ENCODE data around the gene MYO9B. TPM values are rescaled to one million over a fixed set of nuclear protein-coding genes. Genes with fewer than 3 reads are reported as not detected.

Gene MYO9B
- total RNA-seq: 10 to 100 TPM; 42.8 to 95.0 (median 58.3) TPM
- 10 to 100 TPM; 24.6 to 85.9 (median 29.8) TPM for polyA plus RNA-seq

DNA sequence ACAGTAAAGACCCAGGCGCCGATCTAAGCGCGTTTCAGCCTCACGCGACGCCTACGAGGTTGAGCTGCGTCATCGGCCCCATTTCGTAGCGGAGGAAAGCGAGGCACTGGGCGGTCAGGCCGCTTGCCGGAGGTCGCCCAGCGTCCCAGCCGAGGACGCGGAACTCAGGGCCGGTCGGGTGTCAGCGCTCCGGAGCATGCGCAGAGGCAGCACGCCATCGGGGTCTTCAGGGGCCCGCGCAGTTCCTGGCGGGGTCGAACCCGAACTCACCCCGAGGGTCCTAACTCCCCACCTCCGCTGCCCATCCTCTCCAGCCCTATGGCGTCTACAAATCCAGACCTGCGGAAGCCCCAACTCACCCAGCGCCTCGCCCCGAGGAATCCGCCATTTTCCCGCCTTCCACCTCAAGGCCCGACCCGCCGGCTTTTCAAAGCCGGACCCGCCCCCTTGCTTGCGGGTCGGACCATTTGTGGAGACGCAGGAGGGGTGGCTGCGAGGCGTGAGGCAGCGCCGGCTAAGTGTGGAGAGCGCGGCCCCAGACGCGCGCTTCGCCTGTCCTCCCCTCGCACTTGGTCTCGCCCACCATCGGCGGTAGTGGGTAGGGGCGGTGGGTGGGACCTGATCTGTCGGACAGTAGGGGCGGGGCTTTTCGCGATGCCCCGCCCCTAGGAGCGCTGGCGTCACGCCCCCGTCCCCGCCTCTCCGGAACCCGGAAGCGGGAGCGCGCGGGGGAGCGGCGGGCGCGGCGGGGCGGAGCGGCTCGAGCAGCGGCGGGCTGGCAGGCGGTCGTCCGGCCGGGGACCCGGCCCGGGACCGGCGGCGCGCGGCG is at the start of gene MYO9B, which contains the start of gene HAUS8:
Gene MYO9B (plus strand): TSS at position 743 of the 829 bp plus-strand sequence. CDS start 25,941 bp downstream, outside the sequence.
Gene HAUS8 (minus strand): TSS at position 418 of the 829 bp plus-strand sequence. CDS start 30 bp downstream, at position 388.
- TF ChIP-seq POLR2AphosphoS5 (IDR thresholded peaks at IDR 0.05) (peak; percentile 66 to 87 (median 72)), EP300 (IDR thresholded peaks at IDR 0.05) (no peak), POLR2A (IDR thresholded peaks at IDR 0.05) (peak in 1 of 2 donors; percentile 20)
- intact Hi-C loops (cut with DNase I): loop anchor here (1.0 kb wide), 1 partner anchor 151 kb away; the partner anchor contains the start of gene OCEL1
- DNase-seq: peak; percentile 100
- Histone ChIP-seq H3K27ac (peak within 1 kb of the TSS; percentile 87 to 96 (median 93)), H3K4me1 (peaks cover 0 to 53% (median 43%) of the 10 kb centered on the region in 4 donors), H3K36me3 (peaks cover 0 to 12% (median 0%) of the 10 kb centered on the region in 4 donors), H3K27me3 (no peaks in the 10 kb centered on the region), H3K4me3 (peak within 1 kb of the TSS; percentile 76 to 91 (median 84)), H3K9me3 (no peaks in the 10 kb centered on the region)
- 0% methylated on average over 103 of the region's 103 CpGs for WGBS, 2 donors

GRCh38 chr19:17025991-17026658 is 49.5 kb upstream of the MYO9B start:
- H3K36me3 ChIP-seq: no peaks in the 10 kb centered on the region
- DNase-seq: no peak
- intact Hi-C loops (cut with DNase I): no loop called here
- H3K4me1 ChIP-seq: peaks cover 0 to 7% (median 0%) of the 10 kb centered on the region in 4 donors
- H3K4me3 ChIP-seq: peak overlapping the region in 1 of 4 donors; percentile 16
- H3K27me3 ChIP-seq: peaks cover 26 to 66% (median 42%) of the 10 kb centered on the region in 3 donors
- peaks cover 0 to 16% (median 7%) of the 10 kb centered on the region in 4 donors for H3K9me3 ChIP-seq
- 1 to 2% methylated on average over 40 of the region's 40 CpGs for WGBS, 2 donors
- H3K27ac ChIP-seq: no peak overlapping the region
- no peak for TF ChIP-seq CTCF (IDR thresholded peaks at IDR 0.05)
- no peak for TF ChIP-seq POLR2A (IDR thresholded peaks at IDR 0.05)
- no peak for TF ChIP-seq POLR2AphosphoS5 (IDR thresholded peaks at IDR 0.05)
- TF ChIP-seq EP300 (IDR thresholded peaks at IDR 0.05): no peak

GRCh38 chr19:17026706-17027534 is 48.7 kb upstream of the MYO9B start, which contains the start of gene CPAMD8:
Gene CPAMD8, minus strand, starts transcription at chr19:17026810. Its CDS starts 168 bp downstream, at chr19:17026642.
- DNase-seq: no peak
- intact Hi-C loops (cut with DNase I): no loop called here
- Histone ChIP-seq H3K36me3 (no peaks in the 10 kb centered on the region), H3K27me3 (peaks cover 26 to 66% (median 42%) of the 10 kb centered on the region in 3 donors), H3K27ac (no peak within 1 kb of the TSS), H3K4me1 (peaks cover 0 to 7% (median 0%) of the 10 kb centered on the region in 4 donors), H3K4me3 (peak within 1 kb of the TSS in 1 of 4 donors; percentile 16), H3K9me3 (peaks cover 0 to 16% (median 7%) of the 10 kb centered on the region in 4 donors)
- 8 to 9% methylated on average over 67 of the region's 67 CpGs for WGBS, 2 donors
- no peak for TF ChIP-seq POLR2A (IDR thresholded peaks at IDR 0.05)
- no peak for TF ChIP-seq CTCF (IDR thresholded peaks at IDR 0.05)
- no peak for TF ChIP-seq POLR2AphosphoS5 (IDR thresholded peaks at IDR 0.05)
- TF ChIP-seq EP300 (IDR thresholded peaks at IDR 0.05): no peak

DNA sequence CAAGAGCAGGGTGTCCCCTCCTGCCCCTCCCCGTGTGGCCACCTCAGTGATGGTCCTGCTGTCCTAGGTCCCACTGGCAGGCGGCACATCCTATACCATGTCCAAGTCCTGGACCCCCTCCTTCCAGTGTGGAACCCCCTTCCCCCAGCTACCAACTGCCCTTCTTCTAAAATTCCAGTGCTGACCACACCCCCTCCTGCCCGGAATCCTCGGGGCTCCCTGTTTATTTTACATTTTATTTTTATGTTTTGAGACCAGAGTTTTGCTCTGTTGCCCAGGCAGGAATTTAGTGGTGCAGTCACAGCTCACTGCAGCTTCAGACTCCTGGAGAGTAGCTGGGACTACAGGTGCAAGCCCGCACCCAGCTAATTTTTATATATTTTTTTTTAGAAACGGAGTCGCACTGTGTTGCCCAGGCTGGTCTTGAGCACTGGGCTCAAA is 48.0 kb upstream of the MYO9B start:
- intact Hi-C loops (cut with DNase I): no loop called here
- WGBS, 2 donors: 55% methylated on average over 7 of the region's 7 CpGs

More for the DNA sequence above, 48.0 kb upstream of the MYO9B start:
- no peak for DNase-seq
- TF ChIP-seq EP300 (IDR thresholded peaks at IDR 0.05) (no peak), POLR2AphosphoS5 (IDR thresholded peaks at IDR 0.05) (no peak), POLR2A (IDR thresholded peaks at IDR 0.05) (no peak), CTCF (IDR thresholded peaks at IDR 0.05) (no peak)
- Histone ChIP-seq H3K4me1 (peaks cover 0 to 7% (median 0%) of the 10 kb centered on the region in 4 donors), H3K27ac (no peak overlapping the region), H3K36me3 (no peaks in the 10 kb centered on the region), H3K4me3 (no peak overlapping the region), H3K27me3 (peaks cover 26 to 66% (median 42%) of the 10 kb centered on the region in 3 donors), H3K9me3 (peaks cover 0 to 15% (median 7%) of the 10 kb centered on the region in 4 donors)

Data from sigmoid colon (tissue), 7 donors.